Activated CD4-positive, alpha-beta T cell treated with anti-CD3 and anti-CD28 coated beads, Interleukin-2, amount 10 ng/mL, durations not matched to agents 24 days and 14 days (primary cell): ENCODE results near the gene ELP5. TPM values are rescaled to one million over a fixed set of nuclear protein-coding genes. Genes with fewer than 3 reads are reported as not detected.

Source experiments
- DNase-seq: peaks from one replicate; pipeline ENCODE4 v3.0.0; 2022
- H3K27ac Mint-ChIP-seq: one replicate; pipeline ENCODE4 v1.8.0; 2022; ENCODE audit warnings: mild to moderate bottlenecking, mixed read lengths
- H3K27me3 Mint-ChIP-seq: one replicate; pipeline ENCODE4 v1.8.0; 2022; ENCODE audit warnings: mixed read lengths
- H3K36me3 Mint-ChIP-seq: one replicate; pipeline ENCODE4 v1.8.0; 2022; ENCODE audit warnings: low read depth, mild to moderate bottlenecking, mixed read lengths
- H3K4me1 Mint-ChIP-seq: one replicate; pipeline ENCODE4 v1.8.0; 2021; ENCODE audit warnings: mixed read lengths
- H3K4me3 Mint-ChIP-seq: one replicate; pipeline ENCODE4 v1.8.0; 2022; ENCODE audit warnings: mild to moderate bottlenecking, moderate library complexity, mixed read lengths
- H3K9me3 Mint-ChIP-seq: one replicate; pipeline ENCODE4 v1.8.0; 2021; ENCODE audit warnings: mixed read lengths
- intact Hi-C: fragments of 100-400 bp; cut with micrococcal nuclease; formaldehyde crosslinking; loops from one replicate; pipeline ENCODE4 v1.15.1; 2023
- total RNA-seq: library from RNA; stranded (reverse); gene quantifications from 2 replicates; pipeline ENCODE4 v1.2.3, GENCODE V29; 2022

Gene ELP5
- total RNA-seq, 1 donor from 2014 or later, result 74.3 TPM

GRCh38 chr17:7235693-7236665, 16.0 kb upstream of the ELP5 start:
- DNase-seq, result peak; percentile 67
- intact Hi-C loops, result loop anchor here (10.0 kb wide), 2 partner anchors 609 to 919 kb away; partner anchors contain the start of gene PER1
- Mint-ChIP-seq H3K36me3 (peaks cover 49% of the 10 kb centered on the region), H3K9me3 (no peaks in the 10 kb centered on the region), H3K27me3 (peaks cover 2% of the 10 kb centered on the region), H3K27ac (peak overlapping the region; percentile 94), H3K4me3 (peak overlapping the region; percentile 37), H3K4me1 (peaks cover 57% of the 10 kb centered on the region)

GRCh38 chr17:7236808-7237207, 15.2 kb upstream of the ELP5 start:
- Mint-ChIP-seq H3K27me3 (peaks cover 2% of the 10 kb centered on the region), H3K4me1 (peaks cover 65% of the 10 kb centered on the region)
- intact Hi-C loops, result loop anchor here (10.0 kb wide), 2 partner anchors 608 to 918 kb away; partner anchors contain the start of gene PER1

GRCh38 chr17:7237266-7237760, 14.7 kb upstream of the ELP5 start:
- intact Hi-C loops, result loop anchor here (10.0 kb wide), 2 partner anchors 607 to 917 kb away; partner anchors contain the start of gene PER1
- Mint-ChIP-seq H3K4me1 (peaks cover 64% of the 10 kb centered on the region), H3K36me3 (peaks cover 49% of the 10 kb centered on the region), H3K27me3 (peaks cover 2% of the 10 kb centered on the region), H3K27ac (peak overlapping the region; percentile 95), H3K4me3 (peak overlapping the region; percentile 99), H3K9me3 (no peaks in the 10 kb centered on the region)
- DNase-seq, result no peak

More at GRCh38 chr17:7236808-7237207, 15.2 kb upstream of the ELP5 start:
- DNase-seq, result no peak
- Mint-ChIP-seq H3K36me3 (peaks cover 52% of the 10 kb centered on the region), H3K9me3 (no peaks in the 10 kb centered on the region), H3K4me3 (peak overlapping the region; percentile 99), H3K27ac (peak overlapping the region; percentile 95)

- H3K4me1 Mint-ChIP-seq, result peaks cover 63% of the 10 kb centered on the region
- peak overlapping the region; percentile 99 for H3K4me3 Mint-ChIP-seq
- intact Hi-C loops, result loop anchor here (10.0 kb wide), 2 partner anchors 607 to 917 kb away; partner anchors contain the start of gene PER1
- DNase-seq, result peak; percentile 94
- H3K36me3 Mint-ChIP-seq, result peaks cover 49% of the 10 kb centered on the region
- H3K9me3 Mint-ChIP-seq, result no peaks in the 10 kb centered on the region
- H3K27ac Mint-ChIP-seq, result peak overlapping the region; percentile 95
- H3K27me3 Mint-ChIP-seq, result peaks cover 2% of the 10 kb centered on the region
Observed at GRCh38 chr17:7237761-7238419, 14.1 kb upstream of the ELP5 start.

GRCh38 chr17:7238420-7239090, 13.5 kb upstream of the ELP5 start:
- DNase-seq, result peak; percentile 76
- H3K27me3 Mint-ChIP-seq, result peaks cover 2% of the 10 kb centered on the region
- peaks cover 62% of the 10 kb centered on the region for H3K4me1 Mint-ChIP-seq
- H3K27ac Mint-ChIP-seq, result peak overlapping the region; percentile 95
- intact Hi-C loops, result loop anchor here (1.0 to 10.0 kb wide), 5 partner anchors 14 to 916 kb away; partner anchors contain the start of genes EIF5A, ELP5 and PER1
- peak overlapping the region; percentile 99 for H3K4me3 Mint-ChIP-seq
- H3K36me3 Mint-ChIP-seq, result peaks cover 53% of the 10 kb centered on the region
- no peaks in the 10 kb centered on the region for H3K9me3 Mint-ChIP-seq

GRCh38 chr17:7239091-7240027, 12.7 kb upstream of the ELP5 start, which contains the start of gene PHF23:
TSS of gene PHF23 (minus strand) at chr17:7239457. CDS start at chr17:7239279, 178 bp downstream.
- peak within 1 kb of the TSS; percentile 99 for H3K4me3 Mint-ChIP-seq
- intact Hi-C loops, result loop anchor here (1.0 to 10.0 kb wide), 5 partner anchors 13 to 915 kb away; partner anchors contain the start of genes EIF5A, ELP5 and PER1
- H3K4me1 Mint-ChIP-seq, result peaks cover 59% of the 10 kb centered on the region
- H3K27ac Mint-ChIP-seq, result peak within 1 kb of the TSS; percentile 95
- no peaks in the 10 kb centered on the region for H3K9me3 Mint-ChIP-seq
- DNase-seq, result peak; percentile 99
- H3K36me3 Mint-ChIP-seq, result peaks cover 54% of the 10 kb centered on the region
- peaks cover 2% of the 10 kb centered on the region for H3K27me3 Mint-ChIP-seq

- Mint-ChIP-seq H3K27ac (peak overlapping the region; percentile 95), H3K9me3 (no peaks in the 10 kb centered on the region), H3K27me3 (no peaks in the 10 kb centered on the region), H3K4me1 (peaks cover 50% of the 10 kb centered on the region), H3K4me3 (peak overlapping the region; percentile 99), H3K36me3 (peaks cover 50% of the 10 kb centered on the region)
- DNase-seq, result no peak
- intact Hi-C loops, result no loop called here
Observed at GRCh38 chr17:7240375-7240774, 11.6 kb upstream of the ELP5 start.

- H3K4me3 Mint-ChIP-seq, result peak overlapping the region; percentile 85
- peaks cover 47% of the 10 kb centered on the region for H3K36me3 Mint-ChIP-seq
- peaks cover 43% of the 10 kb centered on the region for H3K4me1 Mint-ChIP-seq
- no peaks in the 10 kb centered on the region for H3K9me3 Mint-ChIP-seq
- peak overlapping the region; percentile 91 for H3K27ac Mint-ChIP-seq
- H3K27me3 Mint-ChIP-seq, result no peaks in the 10 kb centered on the region
- no peak for DNase-seq
- intact Hi-C loops, result no loop called here
Observed at GRCh38 chr17:7241090-7241733, 10.8 kb upstream of the ELP5 start.

GRCh38 chr17:7241783-7242716, 10.0 kb upstream of the ELP5 start, which contains the start of gene GABARAP:
TSS of gene GABARAP (minus strand) at chr17:7242449. CDS start at chr17:7242330, 119 bp downstream.
- H3K4me1 Mint-ChIP-seq, result peaks cover 45% of the 10 kb centered on the region
- H3K9me3 Mint-ChIP-seq, result no peaks in the 10 kb centered on the region
- peaks cover 48% of the 10 kb centered on the region for H3K36me3 Mint-ChIP-seq
- intact Hi-C loops, result loop anchor here (2.0 kb wide), 1 partner anchor 73 kb away; the partner anchor contains the start of gene GPS2
- H3K27me3 Mint-ChIP-seq, result no peaks in the 10 kb centered on the region
- peak within 1 kb of the TSS; percentile 91 for H3K27ac Mint-ChIP-seq
- DNase-seq, result peak; percentile 97
- H3K4me3 Mint-ChIP-seq, result peak within 1 kb of the TSS; percentile 85

GRCh38 chr17:7242717-7243452, 9.1 kb upstream of the ELP5 start:
- Mint-ChIP-seq H3K36me3 (peaks cover 46% of the 10 kb centered on the region), H3K4me1 (peaks cover 42% of the 10 kb centered on the region), H3K9me3 (no peaks in the 10 kb centered on the region), H3K27me3 (no peaks in the 10 kb centered on the region), H3K27ac (peak overlapping the region; percentile 91), H3K4me3 (peak overlapping the region; percentile 85)
- intact Hi-C loops, result loop anchor here (1.0 to 2.0 kb wide), 2 partner anchors 9 to 72 kb away; partner anchors contain the start of genes ELP5 and GPS2
- DNase-seq, result peak; percentile 98
